Suppressor macrophage treated with lipopolysaccharide for 1 hour (primary cell): ENCODE results near the gene SOHLH2.

Experiments
- DNase-seq, 3 donors: peaks; one replicate each; pipeline ENCODE4 v3.0.0-alpha.2; 2020 to 2022

Gene SOHLH2, protein sequence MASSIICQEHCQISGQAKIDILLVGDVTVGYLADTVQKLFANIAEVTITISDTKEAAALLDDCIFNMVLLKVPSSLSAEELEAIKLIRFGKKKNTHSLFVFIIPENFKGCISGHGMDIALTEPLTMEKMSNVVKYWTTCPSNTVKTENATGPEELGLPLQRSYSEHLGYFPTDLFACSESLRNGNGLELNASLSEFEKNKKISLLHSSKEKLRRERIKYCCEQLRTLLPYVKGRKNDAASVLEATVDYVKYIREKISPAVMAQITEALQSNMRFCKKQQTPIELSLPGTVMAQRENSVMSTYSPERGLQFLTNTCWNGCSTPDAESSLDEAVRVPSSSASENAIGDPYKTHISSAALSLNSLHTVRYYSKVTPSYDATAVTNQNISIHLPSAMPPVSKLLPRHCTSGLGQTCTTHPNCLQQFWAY

DNA sequence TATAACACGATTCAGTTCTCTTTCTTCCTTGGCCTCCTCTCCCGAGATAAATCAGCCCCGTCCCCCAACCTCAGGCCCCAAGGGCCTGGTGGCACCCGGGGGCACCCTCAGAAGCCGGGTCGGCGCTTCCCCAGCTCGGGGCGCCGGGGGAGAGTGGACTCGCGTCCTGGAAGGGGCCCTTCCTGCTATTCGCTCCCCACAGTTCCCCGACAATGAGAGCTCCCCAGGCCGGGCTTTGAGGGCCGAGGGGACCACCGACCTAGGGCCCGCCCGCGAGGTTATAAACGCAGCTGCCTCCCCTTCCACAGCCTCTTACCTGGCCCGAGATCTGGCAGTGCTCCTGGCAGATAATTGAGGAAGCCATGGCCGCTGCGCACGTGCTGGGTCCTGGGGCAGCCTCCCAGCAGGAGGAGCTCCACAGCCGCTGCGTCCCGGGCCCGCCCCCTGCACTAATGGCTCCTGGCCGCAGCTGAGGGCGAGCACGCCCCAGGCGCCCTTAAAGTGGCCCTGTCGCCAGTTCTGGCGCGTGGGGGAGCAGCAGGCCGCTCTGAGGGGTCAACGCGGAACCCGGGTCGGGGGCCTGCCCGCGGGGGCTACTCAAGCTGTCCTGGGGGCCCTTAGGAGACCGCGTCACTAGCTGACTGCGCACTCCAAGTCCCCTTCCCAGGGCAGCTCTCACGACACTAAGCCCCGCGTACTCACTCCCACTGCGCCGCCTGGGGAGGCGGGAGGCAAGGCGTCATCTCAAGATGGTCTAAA, at the start of gene SOHLH2:
SOHLH2 (minus strand) TSS at position 394 of the 759 bp plus-strand sequence; CDS start at position 364, 30 bp downstream.
- no peak for DNase-seq

DNA sequence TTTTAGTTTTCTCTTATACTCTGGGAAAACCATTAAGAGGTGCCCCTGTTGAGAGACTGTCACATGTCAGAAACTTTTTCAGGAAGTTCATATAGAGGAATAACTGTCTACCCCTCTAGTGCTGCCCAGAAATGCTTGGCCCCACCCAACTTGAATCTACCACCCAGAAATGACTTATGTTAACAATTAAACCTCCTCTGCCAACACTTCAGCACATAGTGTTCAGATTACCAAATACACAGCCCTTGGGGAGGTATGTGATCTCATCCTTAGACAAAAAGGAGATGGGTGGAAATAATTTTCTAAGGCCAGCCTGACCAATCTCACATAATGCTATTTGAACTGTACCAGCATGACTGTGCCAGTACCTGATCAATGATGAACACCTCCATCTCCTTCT, 47.6 kb upstream of the SOHLH2 start:
- DNase-seq: no peak

- DNase-seq: no peak
Observed at GRCh38 chr13:36261011-36261410, 46.7 kb upstream of the SOHLH2 start.

- DNase-seq: no peak
Observed at GRCh38 chr13:36259361-36260137, 45.2 kb upstream of the SOHLH2 start.

DNA sequence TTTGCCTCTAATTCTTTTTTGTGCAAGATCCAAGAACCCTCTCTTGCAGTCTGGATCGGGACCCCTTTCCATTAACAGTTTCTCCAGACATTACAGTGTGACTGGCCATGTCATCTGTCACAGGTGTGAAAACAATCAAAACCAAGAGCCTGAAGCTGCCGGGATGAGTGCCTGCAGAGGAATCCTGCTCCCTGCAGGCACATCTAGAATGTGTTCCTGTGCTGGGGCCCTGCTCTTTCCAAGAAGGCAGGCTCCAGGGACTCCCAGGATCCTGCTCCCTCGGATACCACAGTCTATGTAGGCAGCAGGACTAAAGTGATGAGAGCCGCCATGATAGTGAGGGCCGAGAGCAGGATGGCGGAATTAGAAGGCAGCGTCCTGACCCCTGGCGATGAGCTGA, 44.5 kb upstream of the SOHLH2 start:
- DNase-seq: no peak

DNA sequence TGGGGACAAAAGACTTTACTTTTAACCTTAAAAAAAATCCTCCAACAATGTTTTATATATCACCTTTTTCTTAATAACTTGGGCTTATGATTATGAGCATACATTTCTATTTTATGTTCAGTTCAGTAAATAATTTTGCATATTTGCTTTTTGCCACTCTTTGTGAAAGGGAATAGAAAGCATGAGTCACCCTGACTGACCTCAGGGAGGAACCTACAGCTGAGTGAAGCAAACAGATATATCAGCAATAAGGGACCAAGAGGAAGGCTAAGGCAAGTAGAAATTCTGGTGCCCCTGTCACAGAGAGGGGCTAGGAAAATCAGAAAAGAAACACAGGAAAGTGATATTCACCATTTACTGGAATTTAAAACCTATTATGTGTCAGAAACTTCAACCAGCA, 37.2 kb upstream of the SOHLH2 start:
- peak; percentile 65 to 76 (median 70) for DNase-seq

GRCh38 chr13:36251017-36251416, 36.7 kb upstream of the SOHLH2 start:
- no peak for DNase-seq

- peak; percentile 43 to 47 (median 45) for DNase-seq
Observed at GRCh38 chr13:36248700-36249099, 34.3 kb upstream of the SOHLH2 start.

DNA sequence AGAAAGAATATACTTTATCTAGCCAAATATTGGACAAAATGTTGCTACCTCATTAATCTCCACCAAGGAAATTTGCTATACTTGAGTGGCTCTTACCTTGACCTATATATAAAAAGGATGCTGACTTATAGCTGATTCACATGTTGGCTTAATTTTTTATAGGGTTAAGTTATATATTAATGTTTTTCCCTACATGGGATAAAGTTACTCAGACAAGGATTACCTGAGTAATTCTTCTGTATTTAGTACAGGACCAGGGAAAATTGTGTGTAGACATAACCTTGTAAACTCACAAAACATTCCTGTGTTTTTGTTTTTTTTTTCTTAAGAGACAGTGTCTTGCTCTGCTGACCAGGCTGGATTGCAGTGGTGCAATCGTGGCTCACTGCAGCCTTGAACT, 30.6 kb upstream of the SOHLH2 start:
- DNase-seq: no peak

- DNase-seq: no peak
Observed at GRCh38 chr13:36244073-36244472, 29.7 kb upstream of the SOHLH2 start.

DNA sequence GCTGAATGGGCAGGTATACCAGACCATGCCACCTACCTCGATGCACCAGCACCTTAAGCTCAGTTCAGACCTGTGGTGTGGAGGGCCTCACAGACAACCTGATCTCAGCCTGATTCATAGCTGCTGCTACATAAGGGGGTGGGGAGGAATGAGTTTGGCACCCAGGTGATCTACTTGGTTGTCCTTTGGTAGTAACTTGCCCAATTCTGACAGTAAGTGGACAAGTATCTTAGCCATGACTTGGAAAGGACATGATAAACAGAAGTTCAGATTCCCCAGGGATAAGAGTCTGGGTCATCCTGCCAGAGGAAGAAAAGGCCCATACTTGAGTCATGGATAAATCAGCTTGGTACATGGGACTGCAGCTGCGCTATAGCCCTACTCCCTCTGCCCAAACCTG, 28.4 kb upstream of the SOHLH2 start:
- DNase-seq: no peak

DNA sequence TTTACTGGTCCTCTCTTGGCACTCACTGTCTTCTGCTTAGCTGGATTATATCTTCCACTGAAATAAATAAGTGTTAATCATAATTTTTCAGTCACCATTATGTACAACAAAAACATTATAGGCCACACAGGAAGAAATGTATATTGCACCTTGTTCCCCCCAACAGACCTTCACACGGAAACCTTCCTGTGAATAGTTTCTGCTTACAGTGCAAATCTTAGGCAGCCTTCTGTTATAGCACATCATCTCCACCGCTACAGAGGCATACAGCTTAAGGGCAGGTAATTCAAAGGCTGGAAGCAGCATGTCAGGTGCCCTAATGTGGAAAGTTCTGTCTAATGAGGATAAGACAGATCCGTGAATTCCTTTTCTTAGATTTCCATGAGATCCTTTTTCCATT, 16.9 kb upstream of the SOHLH2 start:
- no peak for DNase-seq

- DNase-seq: peak in 1 of 3 donors; percentile 9
Observed at GRCh38 chr13:36224730-36225129, 10.4 kb upstream of the SOHLH2 start.

DNA sequence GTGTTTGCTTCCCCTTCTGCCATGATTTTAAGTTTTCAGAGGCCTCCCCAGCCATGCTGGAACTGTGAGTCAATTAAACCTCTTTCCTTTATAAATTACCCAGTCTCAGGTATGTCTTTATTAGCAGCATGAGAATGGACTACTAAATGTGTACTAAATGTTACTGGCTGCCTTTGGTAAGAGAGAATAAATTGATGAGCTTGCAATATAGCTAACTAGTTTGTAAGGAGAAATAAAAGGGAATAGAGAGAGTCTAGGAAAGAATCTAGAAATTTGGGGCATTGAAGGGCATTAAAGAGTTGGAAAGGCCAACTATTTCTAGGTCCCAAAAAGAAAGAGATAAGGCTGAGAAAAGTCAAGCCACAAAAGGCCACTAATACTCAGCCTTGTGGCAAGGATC, 5.5 kb upstream of the SOHLH2 start:
- no peak for DNase-seq

DNA sequence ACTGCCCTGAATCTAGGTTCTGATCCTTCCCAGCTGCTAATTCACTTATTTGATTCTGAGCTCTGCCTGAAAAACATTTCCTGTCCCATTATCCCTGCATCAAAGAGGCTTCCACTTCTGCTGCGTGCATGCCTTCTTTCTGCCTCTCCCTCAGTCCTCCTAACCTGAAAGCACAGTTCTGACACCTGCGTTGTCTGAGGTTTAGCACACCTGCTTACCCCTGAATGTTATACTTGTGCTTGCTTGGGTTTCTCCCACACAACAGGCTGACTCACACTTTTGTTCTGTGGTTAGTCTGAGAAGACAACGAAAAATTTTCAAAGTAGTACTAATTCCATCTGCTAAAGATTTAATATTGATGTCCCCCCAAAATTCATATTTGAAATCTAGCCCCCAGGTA, 3.1 kb upstream of the SOHLH2 start:
- DNase-seq: peak in 1 of 3 donors; percentile 15

DNA sequence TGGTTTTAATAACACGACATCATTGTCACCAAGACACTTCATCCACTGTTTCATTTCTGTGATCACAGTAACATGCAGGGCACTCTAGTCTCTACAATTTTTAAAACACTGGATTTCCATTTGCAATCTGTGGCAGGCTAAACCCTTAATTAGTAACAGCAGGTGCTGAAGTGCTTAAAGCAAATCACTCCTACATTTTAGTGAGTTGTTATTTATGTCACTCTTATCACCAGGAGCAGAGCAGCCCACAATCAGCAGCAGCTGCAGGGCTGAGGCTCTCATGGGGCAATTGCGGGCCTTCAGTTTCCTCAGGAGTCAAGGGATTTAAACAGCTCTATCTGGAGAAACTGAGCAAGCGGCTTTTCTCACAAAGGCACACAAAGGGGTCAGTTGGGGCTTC, 1.6 kb downstream of the SOHLH2 start:
- DNase-seq: no peak

DNA sequence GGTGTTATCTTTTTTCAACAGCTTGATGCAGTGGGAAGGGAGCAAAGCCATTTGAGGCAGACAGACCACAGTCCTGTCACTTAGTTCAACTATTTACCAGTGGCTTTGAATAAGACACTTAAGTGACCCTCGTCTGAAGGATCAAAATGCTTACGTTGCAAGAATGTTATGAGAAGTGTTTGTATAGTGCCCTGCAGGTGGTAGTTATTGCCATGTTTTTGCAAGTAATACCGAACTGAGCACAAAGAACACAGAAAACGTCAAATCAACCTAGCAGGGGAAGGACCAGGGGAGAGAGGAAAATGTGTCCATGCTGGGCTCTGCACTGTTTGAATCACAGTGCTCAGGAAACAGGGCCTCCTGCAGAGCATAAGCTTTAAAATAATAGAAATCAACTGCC, 2.8 kb downstream of the SOHLH2 start:
- DNase-seq: no peak

GRCh38 chr13:36210738-36211137, 3.6 kb downstream of the SOHLH2 start:
- no peak for DNase-seq

GRCh38 chr13:36207672-36208071, 6.7 kb downstream of the SOHLH2 start:
- no peak for DNase-seq

- DNase-seq: no peak
Observed at GRCh38 chr13:36193151-36193855, 21.1 kb downstream of the SOHLH2 start.

GRCh38 chr13:36192166-36192565, 22.2 kb downstream of the SOHLH2 start:
- DNase-seq: no peak

GRCh38 chr13:36190771-36191170, 23.6 kb downstream of the SOHLH2 start:
- DNase-seq: no peak

GRCh38 chr13:36188441-36188840, 25.9 kb downstream of the SOHLH2 start:
- no peak for DNase-seq
